Adrenal gland (tissue), 12 donors: Measurements from ENCODE around the gene RHOT1. TPM values are rescaled to one million over a fixed set of nuclear protein-coding genes. Genes with fewer than 3 reads are reported as not detected.
A peak's percentile ranks its signal among the peaks of the same experiment; 100 is the strongest.
"Not testable (repeated sequence)": the region's sequence is repeated elsewhere in the genome, so short reads cannot be mapped to it uniquely, and the experiment has no call there.

ENCODE experiments used
- DNase-seq, 7 donors: peaks; one replicate each; pipeline ENCODE4 v3.0.0-alpha.2; 2019 to 2020
- H3K27ac ChIP-seq, 5 donors: fragments of 200-600 bp; sonication (generic) in 4 of 5; 1 replicate in 3 of 5; 2 replicates in 2 of 5; pipeline versions ENCODE4 v1.5.1 to v1.8.0; 2016 to 2020; ENCODE audit warnings: mild to moderate bottlenecking in 1 of 5
- H3K27me3 ChIP-seq: fragments of 200-600 bp; 2 replicates; pipeline ENCODE4 v1.8.0; 2021
- H3K36me3 ChIP-seq, 2 donors: fragments of 200-600 bp; replicated peaks in 1 of 2; 1 replicate in 1 of 2; 2 replicates in 1 of 2; pipeline versions ENCODE4 v1.5.1 to v1.8.0; 2018 to 2022
- H3K4me1 ChIP-seq, 2 donors: fragments of 200-600 bp; replicated peaks in 1 of 2; 1 replicate in 1 of 2; 2 replicates in 1 of 2; pipeline versions ENCODE4 v1.5.1 to v1.8.0; 2018 to 2021
- H3K4me3 ChIP-seq, 4 donors: fragments of 200-600 bp; sonication (generic) in 3 of 4; one replicate each; pipeline ENCODE4 v1.5.1; 2016 to 2018
- H3K9me3 ChIP-seq, 3 donors: fragments of 200-600 bp; sonication (generic) in 1 of 3; replicated peaks in 1 of 3; 1 replicate in 2 of 3; 2 replicates in 1 of 3; pipeline versions ENCODE4 v1.5.1 to v1.8.0; 2016 to 2021
- POLR2A ChIP-seq, 2 donors: fragments of 450-650 bp; IDR thresholded peaks; one replicate each; pipeline ENCODE4 v1.6.1; 2017; ENCODE audit warnings: antibody characterized with exemption in 2 of 2, mild to moderate bottlenecking in 2 of 2, moderate library complexity in 1 of 2
- WGBS, 4 donors: extraction: QIAGEN DNeasy Blood & Tissue Kit in 2 of 4; methylation state at CpG; one replicate each; pipeline versions ENCODE4 v1.1.5 to v1.1.7; 2013 to 2017; 5-methylcytosine and 5-hydroxymethylcytosine counted together
- intact Hi-C, 2 donors: fragments of 100-400 bp; cut with DNase I; formaldehyde crosslinking; loops; one replicate each; pipeline versions ENCODE4 v1.14.1 to v1.15.0; 2022 to 2023
- polyA plus RNA-seq, 3 donors: library from polyadenylated mRNA; stranded (reverse); fragments of 200-250 nt in 2 of 3; fragments of 350-450 nt in 1 of 3; fragmentation: Illumina TruSeq in 1 of 3; extraction: RNeasy Lipid Tissue Mini Kit (QIAGEN cat#74804) in 1 of 3; gene quantifications; one replicate each; pipeline ENCODE4 v1.2.3, GENCODE V29; 2013 to 2014
- total RNA-seq, 9 donors: library from RNA; depleted of rRNA in 4 of 9; stranded (reverse); fragments of >200 nt in 4 of 9; fragments of 120-200 nt in 1 of 9; fragmentation: NEBNext Ultra II Directional in 1 of 9; extraction: Animal tissue kit (Norgen Biotek cat#: 25700) in 1 of 9; gene quantifications; one replicate each; pipeline versions ENCODE4 v1.1.0 to v1.2.4, GENCODE V29; 2013 to 2023
- TF ChIP-seq, protein P1 (sequence below), 6 experiments: fragments of 450-650 bp in 4 of 6; fragments of 200-600 bp in 2 of 6; sonication (generic) in 1 of 6; IDR thresholded peaks; 1 replicate in 5 of 6; 2 replicates in 1 of 6; pipeline versions ENCODE4 v1.5.1 to v1.8.0; 2016 to 2021; ENCODE audit warnings: antibody characterized with exemption in 6 of 6, mild to moderate bottlenecking in 2 of 6, moderate library complexity in 1 of 6
- donor health status: healthy with polysubstance abuse.
- donor health status: Bipolar disorder and iron deficiency.
- donor health status: DM: yes; HTN: yes; CAD: no.
- donor health status: DM: no; HTN: no; CAD: no.
- donor health status: DM: no; HTN: no; CAD: no.
- donor health status: DM: yes; HTN: yes; CAD: no.

Gene RHOT1
- total and polyA plus RNA-seq, 12 donors = 44.2 to 97.7 (median 66.4) TPM

- peak in 1 of 7 donors; percentile 35 for DNase-seq
- Histone ChIP-seq H3K27me3 (no peaks in the 10 kb centered on the region), H3K9me3 (no peaks in the 10 kb centered on the region), H3K36me3 (no peaks in the 10 kb centered on the region), H3K4me1 (no peaks in the 10 kb centered on the region), H3K4me3 (no peak overlapping the region), H3K27ac (no peak overlapping the region)
- WGBS, 4 donors = 94 to 96% (median 95%) methylated on average over 20 of the region's 20 CpGs
- no peak for TF ChIP-seq POLR2A (IDR thresholded peaks at IDR 0.05)
- TF ChIP-seq, protein P1, sequence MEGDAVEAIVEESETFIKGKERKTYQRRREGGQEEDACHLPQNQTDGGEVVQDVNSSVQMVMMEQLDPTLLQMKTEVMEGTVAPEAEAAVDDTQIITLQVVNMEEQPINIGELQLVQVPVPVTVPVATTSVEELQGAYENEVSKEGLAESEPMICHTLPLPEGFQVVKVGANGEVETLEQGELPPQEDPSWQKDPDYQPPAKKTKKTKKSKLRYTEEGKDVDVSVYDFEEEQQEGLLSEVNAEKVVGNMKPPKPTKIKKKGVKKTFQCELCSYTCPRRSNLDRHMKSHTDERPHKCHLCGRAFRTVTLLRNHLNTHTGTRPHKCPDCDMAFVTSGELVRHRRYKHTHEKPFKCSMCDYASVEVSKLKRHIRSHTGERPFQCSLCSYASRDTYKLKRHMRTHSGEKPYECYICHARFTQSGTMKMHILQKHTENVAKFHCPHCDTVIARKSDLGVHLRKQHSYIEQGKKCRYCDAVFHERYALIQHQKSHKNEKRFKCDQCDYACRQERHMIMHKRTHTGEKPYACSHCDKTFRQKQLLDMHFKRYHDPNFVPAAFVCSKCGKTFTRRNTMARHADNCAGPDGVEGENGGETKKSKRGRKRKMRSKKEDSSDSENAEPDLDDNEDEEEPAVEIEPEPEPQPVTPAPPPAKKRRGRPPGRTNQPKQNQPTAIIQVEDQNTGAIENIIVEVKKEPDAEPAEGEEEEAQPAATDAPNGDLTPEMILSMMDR (IDR thresholded peaks at IDR 0.05) = no peak
- intact Hi-C loops = no loop called here
Measured at GRCh38 chr17:32112416-32112815, 29.9 kb upstream of the RHOT1 start.

DNA sequence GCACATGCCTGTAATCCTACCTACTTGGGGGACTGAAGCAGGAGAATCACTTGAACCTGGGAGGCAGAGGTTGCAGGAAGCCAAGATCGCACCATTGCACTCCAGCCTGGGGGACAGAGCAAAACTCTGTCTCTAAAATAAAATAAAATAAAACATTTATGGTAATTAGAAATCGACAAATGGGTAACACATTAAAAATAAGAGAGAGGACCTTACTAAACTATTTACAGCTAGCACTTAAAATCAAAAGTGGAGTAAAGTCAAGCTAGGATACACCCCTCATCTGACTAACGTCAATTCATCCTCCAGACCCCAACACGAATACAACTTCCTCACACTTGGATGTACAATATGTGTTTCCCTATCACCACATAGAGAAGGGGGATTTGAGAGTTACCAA, 27.8 kb upstream of the RHOT1 start:
- 74 to 82% (median 77%) methylated on average over 4 of the region's 4 CpGs for WGBS, 4 donors
- no peak for DNase-seq
- H3K27ac ChIP-seq = no peak overlapping the region
- H3K27me3 ChIP-seq = no peaks in the 10 kb centered on the region
- TF ChIP-seq, protein P1 (IDR thresholded peaks at IDR 0.05) = no peak
- TF ChIP-seq POLR2A (IDR thresholded peaks at IDR 0.05) = no peak
- H3K4me3 ChIP-seq = no peak overlapping the region
- no peaks in the 10 kb centered on the region for H3K9me3 ChIP-seq
- H3K4me1 ChIP-seq = no peaks in the 10 kb centered on the region
- intact Hi-C loops = no loop called here
- H3K36me3 ChIP-seq = no peaks in the 10 kb centered on the region

GRCh38 chr17:32115546-32115945, 26.8 kb upstream of the RHOT1 start:
- H3K27ac ChIP-seq, H3K9me3 ChIP-seq, H3K4me1 ChIP-seq, H3K27me3 ChIP-seq, H3K36me3 ChIP-seq, H3K4me3 ChIP-seq, intact Hi-C loops: not testable (repeated sequence)
- peak in 1 of 7 donors; percentile 35 for DNase-seq
- WGBS, 4 donors = 94 to 96% (median 95%) methylated on average over 4 to 8 of the region's 8 CpGs

GRCh38 chr17:32116937-32117336, 25.4 kb upstream of the RHOT1 start:
- TF ChIP-seq POLR2A (IDR thresholded peaks at IDR 0.05) = no peak
- TF ChIP-seq, protein P1 (IDR thresholded peaks at IDR 0.05) = no peak
- H3K9me3 ChIP-seq = no peaks in the 10 kb centered on the region
- H3K27me3 ChIP-seq = no peaks in the 10 kb centered on the region
- no peak overlapping the region for H3K4me3 ChIP-seq
- 68 to 77% (median 73%) methylated on average over 2 of the region's 2 CpGs for WGBS, 4 donors
- H3K4me1 ChIP-seq = no peaks in the 10 kb centered on the region
- no peaks in the 10 kb centered on the region for H3K36me3 ChIP-seq
- H3K27ac ChIP-seq = no peak overlapping the region
- intact Hi-C loops = no loop called here
- DNase-seq = no peak

- TF ChIP-seq POLR2A (IDR thresholded peaks at IDR 0.05) = no peak
- TF ChIP-seq, protein P1 (IDR thresholded peaks at IDR 0.05) = no peak
Measured at GRCh38 chr17:32117399-32117798, 24.9 kb upstream of the RHOT1 start.

GRCh38 chr17:32118088-32118487, 24.2 kb upstream of the RHOT1 start:
- H3K4me1 ChIP-seq, H3K4me3 ChIP-seq, H3K27ac ChIP-seq, DNase-seq, intact Hi-C loops, H3K27me3 ChIP-seq, H3K36me3 ChIP-seq, H3K9me3 ChIP-seq: not testable (repeated sequence)
- 82 to 95% (median 91%) methylated on average over 3 of the region's 3 CpGs for WGBS, 4 donors

More at GRCh38 chr17:32117399-32117798, 24.9 kb upstream of the RHOT1 start:
- H3K36me3 ChIP-seq = no peaks in the 10 kb centered on the region
- H3K9me3 ChIP-seq = no peaks in the 10 kb centered on the region
- H3K4me1 ChIP-seq = no peaks in the 10 kb centered on the region
- DNase-seq = no peak
- no peaks in the 10 kb centered on the region for H3K27me3 ChIP-seq
- H3K4me3 ChIP-seq = no peak overlapping the region
- intact Hi-C loops = no loop called here
- WGBS, 4 donors = 63 to 76% (median 65%) methylated on average over 8 of the region's 8 CpGs
- no peak overlapping the region for H3K27ac ChIP-seq
